BE2C (cell line): ENCODE data around the gene CRCP.
"Not testable (repeated sequence)": the region's sequence is repeated elsewhere in the genome, so short reads cannot be mapped to it uniquely, and the experiment has no call there.

Source experiments
- DNase-seq: peaks from one replicate; pipeline ENCODE4 v3.0.0-alpha.2; 2020
- H3K27me3 ChIP-seq: fragments of 250-450 bp; sonication (Bioruptor Pico); 2 replicates; pipeline ENCODE4 v1.5.1; 2020; ENCODE audit warnings: mild to moderate bottlenecking
- H3K36me3 ChIP-seq: fragments of 250-450 bp; sonication (Bioruptor Pico); 2 replicates; pipeline ENCODE4 v1.5.1; 2020; ENCODE audit warnings: mild to moderate bottlenecking
- H3K4me1 ChIP-seq: fragments of 250-450 bp; sonication (Bioruptor Pico); 2 replicates; pipeline ENCODE4 v1.5.1; 2020
- H3K4me3 ChIP-seq: 2 replicates; pipeline ENCODE4 v1.5.1; 2011; ENCODE audit warnings: low read depth, low read length
- H3K9me3 ChIP-seq: fragments of 250-450 bp; sonication (Bioruptor Pico); 2 replicates; pipeline ENCODE4 v1.5.1; 2020
- CTCF ChIP-seq: IDR thresholded peaks from 2 replicates; pipeline ENCODE4 v1.5.1; 2012; ENCODE audit warnings: mild to moderate bottlenecking, low read depth, low read length

The CRCP gene

GRCh38 chr7:66100408-66101050, 14.1 kb upstream of the CRCP start:
- H3K27me3 ChIP-seq: no peaks in the 10 kb centered on the region
- peak overlapping the region; percentile 49 for H3K4me3 ChIP-seq
- DNase-seq: no peak
- no peak for TF ChIP-seq CTCF
- H3K36me3 ChIP-seq: no peaks in the 10 kb centered on the region
- H3K9me3 ChIP-seq: no peaks in the 10 kb centered on the region
- H3K4me1 ChIP-seq: no peaks in the 10 kb centered on the region

- H3K36me3 ChIP-seq, H3K9me3 ChIP-seq, DNase-seq, H3K4me1 ChIP-seq, H3K27me3 ChIP-seq, H3K4me3 ChIP-seq: not testable (repeated sequence)
Measured at GRCh38 chr7:66102168-66102567, 12.5 kb upstream of the CRCP start.

- not testable (repeated sequence) for H3K4me1 ChIP-seq, H3K36me3 ChIP-seq, DNase-seq, H3K9me3 ChIP-seq, H3K27me3 ChIP-seq, H3K4me3 ChIP-seq
Measured at GRCh38 chr7:66103994-66104393, 10.7 kb upstream of the CRCP start.

- no peak for TF ChIP-seq CTCF
- Histone ChIP-seq H3K27me3 (no peaks in the 10 kb centered on the region), H3K9me3 (no peaks in the 10 kb centered on the region), H3K4me1 (no peaks in the 10 kb centered on the region), H3K4me3 (no peak overlapping the region), H3K36me3 (no peaks in the 10 kb centered on the region)
- no peak for DNase-seq
Measured at GRCh38 chr7:66105263-66105748, 9.3 kb upstream of the CRCP start.

- not testable (repeated sequence) for DNase-seq, H3K4me3 ChIP-seq, H3K27me3 ChIP-seq, H3K9me3 ChIP-seq, H3K4me1 ChIP-seq, H3K36me3 ChIP-seq
Measured at GRCh38 chr7:66108410-66108809, 6.2 kb upstream of the CRCP start.

- no peak for DNase-seq
- no peak overlapping the region for H3K4me3 ChIP-seq
- no peaks in the 10 kb centered on the region for H3K9me3 ChIP-seq
- no peak for TF ChIP-seq CTCF
- H3K36me3 ChIP-seq: peaks cover under 1% of the 10 kb centered on the region; the same call in 1 of the 2 replicates
- H3K4me1 ChIP-seq: no peaks in the 10 kb centered on the region
- H3K27me3 ChIP-seq: no peaks in the 10 kb centered on the region
Measured at GRCh38 chr7:66110856-66111255, 3.8 kb upstream of the CRCP start.

- not testable (repeated sequence) for H3K27me3 ChIP-seq, H3K9me3 ChIP-seq, H3K4me1 ChIP-seq, H3K4me3 ChIP-seq, DNase-seq
- peaks cover 13% of the 10 kb centered on the region for H3K36me3 ChIP-seq
Measured at GRCh38 chr7:66116680-66117420, 2.2 kb downstream of the CRCP start.

GRCh38 chr7:66118603-66119002, 4.0 kb downstream of the CRCP start:
- no peak for DNase-seq
- no peaks in the 10 kb centered on the region for H3K27me3 ChIP-seq
- peaks cover 13% of the 10 kb centered on the region for H3K36me3 ChIP-seq
- H3K4me3 ChIP-seq: no peak overlapping the region
- H3K9me3 ChIP-seq: no peaks in the 10 kb centered on the region
- H3K4me1 ChIP-seq: no peaks in the 10 kb centered on the region; the same call in none of the 2 replicates
- no peak for TF ChIP-seq CTCF
